Epidermal melanocyte (primary cell): ENCODE data around the gene UBE2Q1.

ENCODE experiments used
- DNase-seq: peaks from one replicate; pipeline ENCODE4 v3.0.0; 2011; ENCODE audit warnings: low spot score; ENCODE audit not compliant: insufficient read length

The UBE2Q1 gene

DNA sequence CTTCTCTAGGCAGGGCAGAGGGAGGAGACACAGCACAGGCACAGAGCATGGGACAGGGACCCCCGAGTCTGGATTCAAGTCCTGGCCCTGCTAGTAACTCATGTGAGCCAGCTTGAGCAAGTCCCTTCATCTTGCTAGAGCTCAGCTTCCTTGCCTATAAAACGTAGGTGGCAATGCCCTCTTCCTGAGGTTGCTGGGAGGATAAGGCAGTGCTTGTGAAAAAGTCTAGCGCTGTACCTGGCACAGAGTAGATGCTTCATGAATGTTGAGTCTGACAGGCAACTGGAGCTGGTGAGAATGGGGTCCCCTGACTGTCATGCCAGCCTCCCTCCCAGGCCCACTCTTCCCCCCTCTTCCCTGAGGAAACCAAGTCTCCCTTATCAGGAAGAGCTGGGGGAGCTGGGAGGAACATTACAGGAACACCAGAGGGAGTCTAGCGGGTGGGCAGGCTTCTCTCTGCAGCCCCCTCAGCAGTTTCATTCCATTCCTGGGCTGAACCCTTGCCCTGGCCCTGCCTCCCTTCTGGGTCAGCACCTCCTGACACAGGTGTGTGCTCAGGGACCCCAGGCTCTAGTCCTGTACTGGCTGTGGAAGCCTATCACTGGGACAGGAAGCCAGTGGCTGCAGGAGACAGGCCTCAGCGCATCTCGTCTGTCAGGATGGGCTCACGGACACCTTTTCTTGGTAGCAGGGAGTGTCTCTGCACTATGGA lies 19.0 kb upstream of the UBE2Q1 start:
- no peak for DNase-seq

DNA sequence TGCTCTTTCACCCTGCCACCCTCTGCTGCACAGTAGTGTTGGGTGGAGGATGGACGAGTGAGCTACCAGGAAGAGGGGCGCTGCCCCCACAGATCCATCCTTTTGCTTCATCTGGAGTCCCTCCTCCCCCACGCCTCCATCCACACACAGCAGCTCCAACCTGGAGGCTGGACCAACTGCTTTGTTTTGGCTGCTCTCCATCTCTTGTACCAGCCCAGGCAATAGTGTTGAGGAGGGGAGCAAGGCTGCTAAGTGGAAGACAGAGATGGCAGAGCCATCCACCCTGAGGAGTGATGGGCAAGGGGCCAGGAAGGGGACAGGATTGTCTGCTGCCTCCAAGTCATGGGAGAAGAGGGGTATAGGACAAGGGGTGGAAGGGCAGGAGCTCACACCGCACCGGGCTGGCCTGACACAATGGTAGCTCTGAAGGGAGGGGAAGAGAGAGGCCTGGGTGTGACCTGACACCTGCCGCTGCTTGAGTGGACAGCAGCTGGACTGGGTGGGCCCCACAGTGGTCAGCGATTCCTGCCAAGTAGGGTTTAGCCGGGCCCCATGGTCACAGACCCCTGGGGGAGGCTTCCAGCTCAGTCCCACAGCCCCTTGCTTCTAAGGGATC lies 17.6 kb upstream of the UBE2Q1 start:
- DNase-seq: no peak

DNA sequence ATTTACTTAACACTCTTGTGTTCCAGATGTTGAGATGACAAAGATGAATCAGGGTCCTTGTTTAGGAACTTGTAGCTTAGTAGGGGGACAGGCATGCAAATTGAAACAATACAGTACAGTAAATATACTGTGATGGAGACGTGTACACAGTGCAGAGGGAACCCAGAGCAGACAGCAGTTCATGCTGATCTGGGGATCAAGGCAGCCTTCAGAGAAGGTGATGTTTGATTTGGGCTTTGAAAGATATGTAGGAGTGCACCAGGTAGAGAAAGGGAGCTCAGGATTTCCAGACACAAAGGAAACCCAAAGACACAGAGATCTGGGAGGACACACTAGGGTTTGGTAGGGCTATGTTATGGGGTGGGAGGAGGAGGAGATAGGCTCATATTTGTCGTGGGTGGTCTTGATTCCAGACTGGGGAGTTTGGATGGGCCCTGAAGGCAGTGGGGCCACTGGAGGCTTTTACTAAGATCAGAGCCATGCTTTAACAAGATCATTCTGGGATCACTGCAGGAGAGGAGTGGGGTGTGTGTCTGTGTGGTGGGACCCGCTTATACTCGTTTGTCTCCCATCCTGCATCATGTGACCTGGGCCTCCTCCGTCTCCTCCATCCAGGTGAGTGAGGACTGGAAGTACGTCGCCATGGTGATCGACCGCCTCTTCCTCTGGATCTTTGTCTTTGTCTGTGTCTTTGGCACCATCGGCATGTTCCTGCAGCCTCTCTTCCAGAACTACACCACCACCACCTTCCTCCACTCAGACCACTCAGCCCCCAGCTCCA lies 16.9 kb upstream of the UBE2Q1 start:
- no peak for DNase-seq

DNA sequence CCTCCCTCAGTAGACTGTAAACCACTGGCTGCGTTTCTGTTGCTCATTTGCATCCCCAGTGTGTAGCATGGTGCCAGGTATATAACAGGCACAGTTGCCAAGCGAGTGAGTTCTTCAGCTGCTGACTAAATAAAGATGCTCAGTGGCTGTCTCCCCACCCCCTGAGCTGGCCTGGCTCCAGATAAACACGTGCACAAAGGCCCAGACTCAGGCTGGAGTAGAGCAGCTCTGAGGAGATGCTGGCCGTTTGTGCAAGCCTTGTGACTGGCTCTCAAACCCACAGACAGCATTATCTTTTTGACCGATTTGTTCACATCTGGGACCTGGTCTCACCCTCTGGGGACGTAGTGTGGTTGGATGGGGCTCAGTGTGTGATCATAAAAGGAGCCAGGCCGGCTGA lies 16.3 kb upstream of the UBE2Q1 start:
- no peak for DNase-seq

DNA sequence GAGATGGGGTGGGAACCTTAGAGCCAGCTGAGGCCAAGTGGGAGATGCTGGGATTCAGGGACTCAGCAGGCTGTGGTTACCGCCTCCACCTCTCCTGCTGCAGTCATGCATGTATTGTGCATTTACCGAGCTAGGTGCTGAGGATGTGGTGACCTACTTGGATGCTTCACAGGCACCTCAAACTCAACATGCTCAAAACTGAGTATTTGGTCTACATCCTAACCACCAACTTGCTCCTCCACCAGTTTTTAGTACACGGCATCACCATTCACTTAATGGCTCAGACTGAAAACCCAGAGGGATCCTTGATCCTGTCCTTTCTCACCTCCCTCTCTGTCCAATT lies 14.7 kb upstream of the UBE2Q1 start:
- DNase-seq: no peak

DNA sequence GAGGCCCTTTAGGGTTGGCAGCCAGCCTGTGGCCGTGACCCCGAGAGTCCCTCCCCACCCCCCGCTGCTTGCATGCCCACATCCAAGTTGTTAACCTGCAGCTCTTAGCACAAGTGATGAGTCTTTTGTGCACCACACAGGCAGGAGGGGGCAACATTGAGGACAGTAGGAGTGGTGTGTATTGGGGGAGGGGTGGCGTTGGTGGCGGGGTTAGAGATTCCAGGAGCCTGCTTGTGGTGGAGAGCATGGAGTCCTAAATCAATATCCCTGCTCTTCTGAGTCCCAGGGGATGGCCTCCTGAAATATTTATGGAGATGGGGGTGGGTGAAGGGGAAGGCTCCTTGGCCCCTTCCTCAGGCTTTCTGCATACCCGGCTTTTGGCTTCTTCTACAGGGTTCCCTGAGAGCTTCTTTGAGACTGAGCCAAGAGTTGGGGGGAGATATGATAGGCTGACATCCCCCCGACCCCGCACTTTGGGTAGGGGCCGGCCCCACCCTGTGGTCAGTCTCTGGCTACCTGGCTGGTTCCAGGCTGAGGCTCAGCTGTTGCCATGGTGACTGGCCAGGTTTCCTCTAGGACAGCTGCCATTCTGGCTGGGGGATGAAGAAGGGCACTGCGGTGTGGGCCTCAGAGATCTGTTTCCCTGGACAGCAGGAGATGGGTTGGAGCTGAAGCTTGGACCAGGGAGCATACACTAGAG lies 14.2 kb upstream of the UBE2Q1 start:
- DNase-seq: no peak

DNA sequence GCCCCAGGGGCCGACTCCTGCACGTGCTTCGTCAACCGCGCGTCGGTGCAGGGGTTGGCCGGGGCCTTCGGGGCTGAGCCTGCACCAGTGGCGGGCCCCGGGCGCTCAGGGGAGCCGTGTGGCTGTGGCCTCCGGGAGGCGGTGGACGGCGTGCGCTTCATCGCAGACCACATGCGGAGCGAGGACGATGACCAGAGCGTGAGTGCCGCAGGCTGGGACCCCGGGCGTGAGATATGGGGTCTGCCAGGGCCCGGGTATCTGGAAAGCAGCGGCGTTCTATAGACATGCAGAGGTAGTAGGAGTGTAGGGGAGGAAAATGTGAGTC lies 13.5 kb upstream of the UBE2Q1 start:
- no peak for DNase-seq

DNA sequence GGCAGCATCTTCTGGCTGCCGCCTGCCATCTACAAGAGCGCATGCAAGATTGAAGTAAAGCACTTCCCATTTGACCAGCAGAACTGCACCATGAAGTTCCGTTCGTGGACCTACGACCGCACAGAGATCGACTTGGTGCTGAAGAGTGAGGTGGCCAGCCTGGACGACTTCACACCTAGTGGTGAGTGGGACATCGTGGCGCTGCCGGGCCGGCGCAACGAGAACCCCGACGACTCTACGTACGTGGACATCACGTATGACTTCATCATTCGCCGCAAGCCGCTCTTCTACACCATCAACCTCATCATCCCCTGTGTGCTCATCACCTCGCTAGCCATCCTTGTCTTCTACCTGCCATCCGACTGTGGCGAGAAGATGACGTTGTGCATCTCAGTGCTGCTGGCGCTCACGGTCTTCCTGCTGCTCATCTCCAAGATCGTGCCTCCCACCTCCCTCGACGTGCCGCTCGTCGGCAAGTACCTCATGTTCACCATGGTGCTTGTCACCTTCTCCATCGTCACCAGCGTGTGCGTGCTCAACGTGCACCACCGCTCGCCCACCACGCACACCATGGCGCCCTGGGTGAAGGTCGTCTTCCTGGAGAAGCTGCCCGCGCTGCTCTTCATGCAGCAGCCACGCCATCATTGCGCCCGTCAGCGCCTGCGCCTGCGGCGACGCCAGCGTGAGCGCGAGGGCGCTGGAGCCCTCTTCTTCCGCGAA lies 12.9 kb upstream of the UBE2Q1 start:
- DNase-seq: no peak

DNA sequence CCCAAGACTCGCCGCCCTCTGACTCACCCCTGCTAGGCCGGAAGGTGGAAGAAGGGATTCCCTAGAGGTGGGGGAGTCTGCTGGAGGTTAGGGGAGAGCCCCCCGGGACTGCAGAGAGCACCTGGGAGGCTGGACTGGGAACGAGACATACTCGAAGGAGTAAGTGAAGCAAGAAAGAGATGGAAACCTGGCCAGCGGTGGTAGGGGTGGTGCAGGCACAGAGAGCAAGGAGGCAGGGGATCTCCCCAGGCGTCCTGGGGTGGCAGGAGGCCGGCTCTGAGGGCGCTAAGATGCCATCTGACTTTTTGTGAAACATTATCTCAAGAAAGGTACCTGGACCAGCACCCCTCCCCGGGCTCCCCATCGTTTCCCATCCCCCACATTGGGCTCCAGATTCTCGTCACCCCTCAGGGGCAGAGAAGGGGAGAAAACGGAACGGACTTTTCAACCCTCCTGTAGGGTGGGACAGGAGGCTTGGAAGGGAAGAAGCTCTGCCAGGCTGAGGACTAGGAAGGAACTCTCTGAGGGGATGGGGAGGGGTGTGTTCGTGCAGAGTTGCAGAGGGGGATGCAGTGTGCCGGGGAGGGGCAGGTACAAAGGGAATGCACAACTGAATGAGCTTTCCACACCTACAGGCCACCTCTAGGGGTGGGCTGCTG lies 9.8 kb upstream of the UBE2Q1 start:
- no peak for DNase-seq

DNA sequence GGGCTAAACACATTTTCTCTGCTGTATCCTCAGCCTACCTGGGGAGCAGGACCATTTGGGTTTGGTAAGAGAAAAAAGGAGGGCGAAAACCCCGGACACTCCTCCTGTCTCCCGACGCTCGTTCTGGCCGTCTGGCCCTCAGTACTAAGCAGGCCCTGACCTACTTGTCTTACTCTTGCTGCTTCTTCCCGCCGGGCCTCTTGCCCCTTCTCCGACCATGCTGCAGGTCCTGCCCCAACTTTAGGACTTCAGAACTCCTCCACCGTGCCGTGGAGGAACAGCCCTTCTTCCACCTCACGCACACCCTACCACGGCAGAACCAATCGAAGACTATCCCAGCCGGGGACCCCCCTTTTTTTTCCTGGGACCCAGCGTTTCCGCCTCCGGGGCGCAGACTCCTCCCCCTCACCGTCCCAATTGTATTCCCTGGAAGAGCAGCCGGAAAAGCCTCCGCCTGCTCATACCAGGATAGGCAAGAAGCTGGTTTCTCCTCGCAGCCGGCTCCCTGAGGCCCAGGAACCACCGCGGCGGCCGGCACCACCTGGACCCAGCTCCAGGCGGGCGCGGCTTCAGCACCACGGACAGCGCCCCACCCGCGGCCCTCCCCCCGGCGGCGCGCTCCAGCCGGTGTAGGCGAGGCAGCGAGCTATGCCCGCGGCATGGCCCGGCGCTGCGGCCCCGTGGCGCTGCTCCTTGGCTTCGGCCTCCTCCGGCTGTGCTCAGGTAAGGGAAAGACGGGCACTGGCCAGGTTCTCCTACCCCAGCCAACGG lies 9.1 kb upstream of the UBE2Q1 start, which contains the start of gene CHRNB2:
TSS of gene CHRNB2 (plus strand) at position 393 of the 771 bp plus-strand sequence. CDS start at position 660, 267 bp downstream.
- peak; percentile 69 for DNase-seq

DNA sequence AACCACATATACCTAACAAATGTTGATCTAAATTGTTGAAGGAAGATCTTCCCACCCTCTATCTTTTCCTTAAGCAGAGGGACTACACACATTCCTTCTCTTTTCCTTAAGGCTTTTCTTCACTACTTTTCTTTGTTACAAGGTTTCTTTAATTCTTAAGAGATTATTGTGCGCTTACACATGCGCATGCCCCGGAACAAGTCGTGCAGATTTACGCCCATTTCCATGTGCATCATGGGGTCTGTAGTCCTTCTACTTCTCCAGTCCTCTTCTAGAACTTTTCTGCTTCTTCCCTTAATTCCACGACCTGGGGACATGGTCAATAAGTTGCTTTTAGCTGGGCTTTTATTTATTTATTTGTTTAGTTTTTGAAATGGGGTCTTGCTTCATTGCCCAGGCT lies 7.4 kb upstream of the UBE2Q1 start:
- no peak for DNase-seq

DNA sequence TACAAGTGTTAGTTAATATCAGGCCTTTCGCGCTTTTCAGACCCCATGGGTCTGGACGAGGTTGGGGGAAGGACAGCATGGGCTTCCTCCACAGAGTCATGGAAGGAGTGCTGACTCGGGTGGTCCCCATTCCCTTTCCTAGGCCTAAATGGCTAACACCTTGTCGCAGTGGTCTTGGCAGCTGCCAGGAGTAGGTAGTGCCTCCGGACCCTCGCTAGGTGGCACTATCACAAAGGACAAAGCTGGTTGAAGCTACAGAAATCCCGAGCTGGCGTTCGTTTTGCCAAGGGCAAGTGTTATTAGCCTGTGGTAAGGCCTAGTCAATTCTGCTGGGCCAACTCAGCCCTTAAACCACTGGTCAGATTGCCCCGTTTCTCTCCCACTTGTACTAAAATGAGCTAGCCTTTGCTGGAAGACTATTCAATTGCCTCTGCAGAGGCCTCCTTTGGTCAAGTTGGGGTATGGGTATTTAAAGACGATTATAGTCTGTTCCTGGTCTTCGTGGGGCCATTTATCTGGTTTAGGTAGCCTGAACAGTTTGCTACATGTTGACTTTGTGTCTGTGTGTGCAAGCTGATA lies 1.1 kb upstream of the UBE2Q1 start:
- DNase-seq: peak; percentile 73

DNA sequence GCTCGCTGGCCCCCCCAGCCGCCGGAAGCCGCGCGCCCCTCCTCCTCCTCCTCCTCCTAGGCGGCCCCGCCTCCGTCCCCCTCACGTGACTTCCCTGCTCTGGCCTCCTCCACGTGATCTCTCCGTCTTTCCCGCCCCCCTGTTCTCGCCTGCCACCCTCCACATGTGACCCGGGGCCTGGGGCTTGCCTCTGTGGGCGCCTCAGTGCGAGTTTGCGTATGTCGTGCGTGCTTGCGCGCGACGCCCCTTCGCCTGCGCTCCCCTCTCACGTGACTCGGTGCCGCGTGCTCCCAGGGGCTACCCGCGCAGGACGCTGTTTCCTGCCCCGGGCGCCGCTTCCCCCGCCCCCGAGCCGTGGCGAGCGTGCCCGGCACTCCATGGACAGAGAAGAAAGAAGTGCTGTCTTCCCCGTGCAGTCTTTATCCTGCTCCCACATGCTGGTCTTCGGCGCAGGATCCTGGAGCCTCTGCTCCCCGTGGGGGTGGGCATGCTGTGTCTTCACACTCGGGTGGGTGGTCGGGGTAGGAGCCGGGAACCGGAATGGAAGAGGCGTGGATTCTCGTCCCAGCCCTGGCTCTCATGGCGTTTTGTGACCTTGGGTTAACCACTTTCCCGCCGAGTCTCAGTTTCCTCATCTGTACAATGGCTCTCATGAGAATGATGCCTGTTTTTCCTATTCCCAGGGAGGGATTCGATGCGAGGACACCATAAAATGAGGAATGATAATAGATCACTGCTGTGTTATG lies 431 bp upstream of the UBE2Q1 start:
- DNase-seq: peak; percentile 86

DNA sequence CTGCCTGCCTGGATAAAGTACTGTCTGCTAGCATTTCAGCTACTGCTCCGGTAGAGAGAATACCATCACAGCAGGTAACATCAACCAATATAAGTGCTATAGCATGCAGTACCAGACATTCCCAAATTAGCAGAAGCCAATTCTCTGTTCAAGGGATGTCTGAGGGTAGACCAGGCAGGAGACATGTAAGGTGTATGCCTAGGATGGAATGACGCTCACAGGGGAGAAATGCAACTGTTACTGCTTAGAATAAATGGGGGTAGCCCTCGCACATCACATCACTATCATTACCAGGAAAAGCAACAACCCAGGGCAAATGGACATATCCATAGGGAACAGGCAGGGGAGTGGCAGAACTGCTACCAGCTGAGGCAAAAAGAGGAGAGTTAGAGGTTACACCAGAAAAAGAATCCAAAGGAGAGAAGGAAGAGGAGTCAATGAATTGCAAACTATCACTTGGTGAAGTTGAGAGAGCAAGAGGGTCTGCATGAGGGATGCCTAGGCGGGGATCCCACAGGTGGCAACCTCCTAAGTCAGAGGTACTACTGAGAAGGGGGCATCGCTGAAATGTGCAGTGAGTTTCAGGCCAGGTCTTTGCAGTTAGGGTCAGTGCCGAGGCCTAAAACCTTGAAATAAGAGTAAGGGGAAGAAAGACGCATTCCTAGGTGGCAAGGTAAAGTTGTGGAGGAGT lies 1.1 kb downstream of the UBE2Q1 start:
- DNase-seq: no peak

DNA sequence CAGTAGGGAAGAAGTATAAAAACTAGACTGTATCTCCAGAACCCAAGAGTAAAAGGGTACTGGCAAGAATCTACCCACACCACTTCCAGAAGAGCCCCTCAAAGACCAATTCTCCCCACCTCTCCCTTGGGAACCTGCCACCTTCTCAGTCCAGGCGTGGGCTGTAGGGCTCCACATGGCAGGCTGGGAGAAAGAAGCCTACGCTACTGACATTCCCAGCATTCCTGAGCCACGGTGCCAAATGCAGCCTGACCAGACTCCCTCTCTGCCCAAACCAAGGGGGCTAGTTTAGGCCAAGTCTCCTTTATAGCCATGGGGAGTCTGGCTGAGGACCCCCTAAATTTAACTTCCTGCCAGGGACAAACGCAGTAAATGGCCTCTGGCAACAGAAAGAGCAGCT lies 2.0 kb downstream of the UBE2Q1 start:
- no peak for DNase-seq

DNA sequence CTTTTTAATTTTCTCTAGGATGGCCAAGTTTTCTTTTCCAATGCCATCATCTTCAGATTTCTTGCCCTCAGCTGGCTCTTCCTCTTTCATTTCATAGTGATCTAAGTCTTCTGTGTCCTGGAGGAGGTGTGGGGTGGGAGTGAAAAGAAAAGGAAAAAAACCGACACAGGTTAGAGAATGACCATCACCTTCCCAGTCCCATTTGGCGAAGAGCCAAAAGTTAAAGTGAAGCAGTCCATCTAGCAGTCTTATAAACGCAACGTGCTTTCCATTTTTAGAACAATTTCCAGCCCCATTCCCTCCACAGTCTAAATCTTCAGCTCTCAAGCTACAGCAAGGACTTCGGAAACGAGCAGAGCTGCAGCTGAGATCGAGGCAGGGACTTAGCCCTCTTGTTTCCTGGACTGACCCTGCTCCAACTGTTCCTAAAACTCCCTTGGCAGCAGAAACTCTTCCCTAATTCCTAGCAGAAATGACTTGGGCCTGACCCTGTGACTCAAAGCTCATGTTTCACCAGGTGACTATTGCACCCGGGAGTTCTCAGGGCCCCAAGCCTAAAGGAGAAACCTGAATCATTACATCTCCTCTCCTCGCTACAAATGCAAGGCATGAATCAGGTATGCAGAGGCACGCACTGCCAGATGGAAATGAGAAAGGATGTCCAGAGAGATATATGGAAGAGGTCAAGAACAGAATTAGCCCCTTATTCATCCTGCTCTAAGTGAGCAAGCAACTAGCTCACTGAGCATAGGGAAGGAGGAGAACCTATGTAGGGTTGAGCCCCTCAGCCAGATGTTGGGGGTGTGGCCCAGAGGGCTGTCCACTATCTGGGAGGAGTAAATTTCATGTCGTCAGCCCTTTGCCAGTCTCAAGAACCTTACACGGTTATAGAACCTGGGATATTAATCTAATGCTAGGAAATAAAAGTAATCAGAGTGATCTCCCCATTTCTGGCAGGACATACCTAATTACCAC lies 5.1 kb downstream of the UBE2Q1 start:
- DNase-seq: no peak

DNA sequence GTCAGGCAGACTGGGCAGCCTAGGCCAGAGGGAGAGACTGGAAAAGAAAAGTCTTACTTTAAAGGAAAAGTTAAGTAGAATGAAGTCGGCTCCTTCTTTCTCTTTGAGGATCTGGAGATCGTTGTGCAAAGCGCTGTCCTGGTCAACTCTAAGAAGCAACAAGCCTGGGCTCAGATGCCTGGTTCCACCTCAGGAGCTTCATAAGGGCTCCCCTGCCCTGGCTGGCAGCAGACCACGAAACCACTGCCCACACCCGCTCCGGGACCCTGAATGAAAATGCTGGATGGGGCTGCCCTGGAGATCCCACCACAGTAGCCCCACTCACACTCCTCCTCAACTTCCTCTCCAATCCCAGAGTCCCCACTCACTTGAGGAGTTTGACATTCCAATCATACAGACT lies 6.4 kb downstream of the UBE2Q1 start:
- DNase-seq: no peak
